Trophoblast cell (in vitro differentiated cells and primary cell): ENCODE measurements around the gene SLC66A2.

ENCODE experiments used
- DNase-seq, 2 donors: peaks; one replicate each; pipeline ENCODE4 v3.0.0-alpha.2; 2016
- H2AFZ ChIP-seq: 2 replicates; pipeline ENCODE4 v1.6.1; 2013; ENCODE audit warnings: low read length, moderate library complexity, mild to moderate bottlenecking; ENCODE audit not compliant: insufficient read depth, poor library complexity
- H2AK5ac ChIP-seq: 2 replicates; pipeline ENCODE4 v1.6.1; 2013; ENCODE audit warnings: mild to moderate bottlenecking, low read length
- H2BK120ac ChIP-seq: 2 replicates; pipeline ENCODE4 v1.6.1; 2013; ENCODE audit warnings: low read length, mild to moderate bottlenecking, moderate library complexity; ENCODE audit not compliant: insufficient read depth, poor library complexity
- H2BK12ac ChIP-seq: 2 replicates; pipeline ENCODE4 v1.6.1; 2013; ENCODE audit warnings: mild to moderate bottlenecking, low read length, moderate library complexity
- H2BK5ac ChIP-seq: 2 replicates; pipeline ENCODE4 v1.6.1; 2013; ENCODE audit warnings: low read length, low read depth, moderate library complexity, mild to moderate bottlenecking; ENCODE audit not compliant: poor library complexity
- H3K14ac ChIP-seq: 2 replicates; pipeline ENCODE4 v1.6.1; 2013; ENCODE audit warnings: mild to moderate bottlenecking, low read length
- H3K18ac ChIP-seq: 2 replicates; pipeline ENCODE4 v1.6.1; 2013; ENCODE audit warnings: mild to moderate bottlenecking, low read length
- H3K23ac ChIP-seq: 2 replicates; pipeline ENCODE4 v1.6.1; 2013; ENCODE audit warnings: low read length
- H3K27ac ChIP-seq: 2 replicates; pipeline ENCODE4 v1.5.1; 2013; ENCODE audit warnings: low read depth, mild to moderate bottlenecking, inconsistent platforms, low read length, moderate library complexity
- H3K27me3 ChIP-seq: 2 replicates; pipeline ENCODE4 v1.6.1; 2013; ENCODE audit warnings: inconsistent platforms, mild to moderate bottlenecking, low read length, moderate library complexity; ENCODE audit not compliant: insufficient read depth
- H3K36me3 ChIP-seq, 2 experiments: 1 replicate in 1 of 2; 2 replicates in 1 of 2; pipeline ENCODE4 v1.6.1; 2013; ENCODE audit warnings: low read length in 2 of 2, mild to moderate bottlenecking in 2 of 2, moderate library complexity in 1 of 2; ENCODE audit not compliant: insufficient read depth in 2 of 2, control insufficient read depth in 1 of 2
- H3K4ac ChIP-seq: 2 replicates; pipeline ENCODE4 v1.6.1; 2013; ENCODE audit warnings: low read depth, mild to moderate bottlenecking, low read length, moderate library complexity
- H3K4me1 ChIP-seq, 2 experiments: 1 replicate in 1 of 2; 2 replicates in 1 of 2; pipeline ENCODE4 v1.6.1; 2013; ENCODE audit warnings: low read length in 2 of 2, mild to moderate bottlenecking in 2 of 2, moderate library complexity in 1 of 2; ENCODE audit not compliant: insufficient read depth in 2 of 2, control insufficient read depth in 1 of 2
- H3K4me2 ChIP-seq: 2 replicates; pipeline ENCODE4 v1.6.1; 2013; ENCODE audit warnings: inconsistent platforms, mild to moderate bottlenecking, low read length, moderate library complexity
- H3K4me3 ChIP-seq: 2 replicates; pipeline ENCODE4 v1.5.1; 2013; ENCODE audit warnings: mild to moderate bottlenecking, low read depth, low read length, inconsistent platforms
- H3K79me1 ChIP-seq: one replicate; pipeline ENCODE4 v1.6.1; 2013; ENCODE audit warnings: low read length
- H3K79me2 ChIP-seq: 2 replicates; pipeline ENCODE4 v1.6.1; 2013; ENCODE audit warnings: low read length, mild to moderate bottlenecking; ENCODE audit not compliant: control insufficient read depth, insufficient read depth, poor library complexity
- H3K9ac ChIP-seq: 2 replicates; pipeline ENCODE4 v1.6.1; 2013; ENCODE audit warnings: mild to moderate bottlenecking, low read length
- H3K9me3 ChIP-seq: 2 replicates; pipeline ENCODE4 v1.6.1; 2013; ENCODE audit warnings: low read depth, mild to moderate bottlenecking, control low read depth, inconsistent platforms, low read length; ENCODE audit not compliant: insufficient read depth
- H4K12ac ChIP-seq: 2 replicates; pipeline ENCODE4 v1.6.1; 2013; ENCODE audit warnings: low read depth, mild to moderate bottlenecking, low read length, moderate library complexity
- H4K8ac ChIP-seq: 2 replicates; pipeline ENCODE4 v1.6.1; 2013; ENCODE audit warnings: low read depth, mild to moderate bottlenecking, low read length, moderate library complexity
- H4K91ac ChIP-seq: one replicate; pipeline ENCODE4 v1.6.1; 2013; ENCODE audit warnings: low read depth, mild to moderate bottlenecking, low read length, moderate library complexity
- WGBS: extraction: QIAGEN DNeasy Blood & Tissue Kit; methylation state at CpG from one replicate; pipeline ENCODE4 v1.1.7; 2013; ENCODE audit warnings: missing lambda C conversion rate; ENCODE audit not compliant: insufficient read length, insufficient coverage; ENCODE audit errors: extremely low coverage; 5-methylcytosine and 5-hydroxymethylcytosine counted together

The SLC66A2 gene

GRCh38 chr18:79948719-79949411 lies 2.6 kb downstream of the SLC66A2 start:
- Histone ChIP-seq H4K12ac (no peak overlapping the region), H2BK120ac (no peak overlapping the region), H3K18ac (no peak overlapping the region), H3K79me2 (peaks cover 7% of the 10 kb centered on the region), H3K9me3 (peaks cover 3% of the 10 kb centered on the region), H3K4me1 (peaks cover 12 to 13% of the 10 kb centered on the region in 2 experiments), H4K8ac (no peak overlapping the region), H3K27me3 (peaks cover 9% of the 10 kb centered on the region), H3K79me1 (peaks cover 5% of the 10 kb centered on the region), H3K27ac (no peak overlapping the region), H3K23ac (no peak overlapping the region), H3K4me2 (no peak overlapping the region), H3K36me3 (peaks cover 5 to 7% of the 10 kb centered on the region in 2 experiments), H3K14ac (no peak overlapping the region), H3K4me3 (no peak overlapping the region), H3K4ac (no peak overlapping the region), H2BK5ac (no peak overlapping the region), H2BK12ac (no peak overlapping the region), H2AFZ (no peak overlapping the region), H3K9ac (no peak overlapping the region), H2AK5ac (no peak overlapping the region), H4K91ac (no peak overlapping the region)
- no CpG with 5 or more reads among the region's 23 CpGs for whole genome bisulfite sequencing
- DNase-seq, result no peak

GRCh38 chr18:79947881-79948610 lies 3.4 kb downstream of the SLC66A2 start:
- no peak overlapping the region for H3K4me3 ChIP-seq
- peaks cover 7% of the 10 kb centered on the region for H3K27me3 ChIP-seq
- peaks cover 5% of the 10 kb centered on the region for H3K79me1 ChIP-seq
- H3K14ac ChIP-seq, result no peak overlapping the region
- peaks cover 8 to 12% of the 10 kb centered on the region in 2 experiments for H3K36me3 ChIP-seq
- no peak overlapping the region for H3K4me2 ChIP-seq
- H3K27ac ChIP-seq, result no peak overlapping the region
- H2BK5ac ChIP-seq, result no peak overlapping the region
- peaks cover 3% of the 10 kb centered on the region for H3K9me3 ChIP-seq
- H2AFZ ChIP-seq, result no peak overlapping the region
- H4K12ac ChIP-seq, result no peak overlapping the region
- no peak overlapping the region for H2AK5ac ChIP-seq
- no peak overlapping the region for H4K8ac ChIP-seq
- DNase-seq, result no peak
- no CpG with 5 or more reads among the region's 15 CpGs for WGBS
- peaks cover 12 to 13% of the 10 kb centered on the region in 2 experiments for H3K4me1 ChIP-seq
- no peak overlapping the region for H3K4ac ChIP-seq
- H4K91ac ChIP-seq, result no peak overlapping the region
- no peak overlapping the region for H2BK120ac ChIP-seq
- H3K9ac ChIP-seq, result no peak overlapping the region
- H3K79me2 ChIP-seq, result peaks cover 7% of the 10 kb centered on the region
- H2BK12ac ChIP-seq, result no peak overlapping the region
- H3K18ac ChIP-seq, result no peak overlapping the region
- no peak overlapping the region for H3K23ac ChIP-seq

DNA sequence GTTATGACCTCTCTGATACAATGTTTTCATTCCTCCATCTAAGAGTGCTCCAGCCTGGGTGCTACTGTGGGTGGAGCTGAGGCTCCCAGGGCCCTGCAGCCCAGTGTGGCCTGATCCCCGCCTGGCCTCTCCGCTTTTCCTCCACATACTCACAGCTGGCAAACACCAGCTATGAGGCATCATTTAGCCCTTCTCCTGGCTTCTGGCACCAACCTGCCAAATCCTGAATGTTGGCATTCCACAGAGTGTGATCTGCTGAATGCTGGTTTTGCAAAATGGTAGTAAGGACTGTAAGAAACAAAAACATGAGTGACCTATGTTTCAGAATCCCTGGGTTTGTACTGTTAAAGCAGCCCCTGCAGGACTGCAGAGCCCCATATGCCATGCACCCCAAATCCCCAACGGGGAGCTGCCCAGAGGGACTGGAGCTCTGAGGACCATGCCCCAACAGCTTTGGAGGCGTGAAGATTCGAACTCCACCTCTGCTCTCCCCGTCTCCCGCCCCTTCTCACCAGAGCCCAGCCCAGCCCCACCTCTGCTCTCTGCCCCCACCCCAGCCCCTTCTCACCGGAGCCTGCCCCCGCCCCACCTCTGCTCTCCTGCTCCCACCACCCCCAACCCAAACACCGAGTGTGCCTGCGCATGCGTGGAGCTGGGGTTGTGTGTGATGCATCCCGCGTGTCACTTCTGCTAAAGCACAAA lies 4.2 kb downstream of the SLC66A2 start:
- no peak overlapping the region for H2BK12ac ChIP-seq
- no peak overlapping the region for H4K8ac ChIP-seq
- no peak overlapping the region for H2BK120ac ChIP-seq
- no peak overlapping the region for H2AFZ ChIP-seq
- H4K91ac ChIP-seq, result no peak overlapping the region
- H3K27me3 ChIP-seq, result peaks cover 5% of the 10 kb centered on the region
- peaks cover 7% of the 10 kb centered on the region for H3K79me2 ChIP-seq
- DNase-seq, result peak; percentile 83 to 90
- H2BK5ac ChIP-seq, result no peak overlapping the region
- H3K4me1 ChIP-seq, result peaks cover 9 to 11% of the 10 kb centered on the region in 2 experiments
- no peak overlapping the region for H3K27ac ChIP-seq
- peaks cover 5% of the 10 kb centered on the region for H3K79me1 ChIP-seq
- H3K9me3 ChIP-seq, result peaks cover 2% of the 10 kb centered on the region
- no peak overlapping the region for H3K4ac ChIP-seq
- H4K12ac ChIP-seq, result no peak overlapping the region
- H3K23ac ChIP-seq, result no peak overlapping the region
- no peak overlapping the region for H3K4me3 ChIP-seq
- peaks cover 12 to 16% of the 10 kb centered on the region in 2 experiments for H3K36me3 ChIP-seq
- no peak overlapping the region for H2AK5ac ChIP-seq
- no CpG with 5 or more reads among the region's 14 CpGs for WGBS
- H3K9ac ChIP-seq, result no peak overlapping the region
- no peak overlapping the region for H3K4me2 ChIP-seq
- H3K14ac ChIP-seq, result no peak overlapping the region
- no peak overlapping the region for H3K18ac ChIP-seq

DNA sequence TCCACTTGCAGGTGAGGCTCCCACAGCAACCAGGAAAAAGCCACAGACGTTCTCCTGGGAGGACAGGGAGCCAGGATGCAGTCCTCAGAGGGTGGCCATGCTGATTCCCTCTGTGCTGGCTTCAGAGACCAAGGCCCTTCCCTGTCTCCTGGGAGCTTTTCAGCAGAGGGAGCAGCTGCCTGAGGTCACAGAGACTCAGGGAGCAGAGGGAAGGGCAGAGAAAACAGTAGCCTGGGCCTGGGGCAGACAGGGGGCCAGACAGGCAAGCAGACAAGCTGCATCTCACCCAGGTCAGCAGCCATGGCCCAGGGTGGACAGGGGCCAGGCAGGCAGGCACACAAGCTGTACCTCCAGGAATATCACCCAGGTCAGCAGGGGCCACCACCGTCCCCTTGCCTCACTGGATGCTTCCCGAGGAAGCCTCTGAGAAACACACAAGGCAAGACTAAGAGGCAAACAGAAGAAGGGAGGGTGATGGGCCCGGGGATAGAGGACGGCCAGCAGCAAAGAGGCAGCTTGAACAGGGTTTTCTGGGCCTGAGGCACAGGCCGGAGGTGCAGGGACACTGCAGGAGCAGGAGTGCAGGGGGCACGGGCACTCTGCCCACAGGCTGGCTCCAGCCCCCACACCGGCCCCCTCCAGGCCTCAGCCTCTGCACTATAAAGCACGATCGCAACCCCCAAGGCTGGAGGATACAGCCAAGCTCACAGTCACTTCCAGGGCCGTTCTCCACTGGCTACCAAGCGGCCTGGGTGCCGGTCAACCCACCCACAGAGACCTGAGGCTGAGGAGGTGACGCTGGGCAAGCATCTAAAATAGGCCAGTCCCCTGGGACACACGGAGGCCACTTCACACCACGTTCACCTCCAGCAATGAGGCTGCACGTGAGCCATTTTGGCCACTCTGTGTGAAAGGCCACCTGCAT lies 6.1 kb downstream of the SLC66A2 start:
- Histone ChIP-seq H3K27ac (no peak overlapping the region), H2AK5ac (no peak overlapping the region), H3K9me3 (peaks cover 1% of the 10 kb centered on the region), H3K79me1 (no peaks in the 10 kb centered on the region), H3K36me3 (peaks cover 23% of the 10 kb centered on the region in 2 experiments), H3K27me3 (no peaks in the 10 kb centered on the region), H3K79me2 (no peaks in the 10 kb centered on the region), H2AFZ (no peak overlapping the region), H3K4me1 (peaks cover 3 to 4% of the 10 kb centered on the region in 2 experiments), H2BK12ac (no peak overlapping the region), H2BK120ac (no peak overlapping the region), H2BK5ac (no peak overlapping the region), H3K4me2 (no peak overlapping the region), H4K91ac (no peak overlapping the region), H4K8ac (no peak overlapping the region), H3K18ac (no peak overlapping the region), H3K4me3 (no peak overlapping the region), H3K4ac (no peak overlapping the region), H4K12ac (no peak overlapping the region), H3K9ac (no peak overlapping the region), H3K14ac (no peak overlapping the region), H3K23ac (no peak overlapping the region)
- no peak for DNase-seq
- WGBS, result no CpG with 5 or more reads among the region's 17 CpGs
